H9 (cell line): ENCODE data around the gene ROBO1. TPM values are rescaled to one million over a fixed set of nuclear protein-coding genes. Genes with fewer than 3 reads are reported as not detected.

ENCODE experiments used
- DNase-seq: peaks from one replicate; pipeline ENCODE4 v3.0.0-alpha.2; 2017
- H2AFZ ChIP-seq: one replicate; pipeline ENCODE4 v1.6.1; 2013; ENCODE audit warnings: mild to moderate bottlenecking, low read length, control low read depth, moderate library complexity
- H2AK5ac ChIP-seq: 2 replicates; pipeline ENCODE4 v1.6.1; 2013; ENCODE audit warnings: low read length, control low read depth, mixed read lengths; ENCODE audit not compliant: insufficient read length
- H2BK120ac ChIP-seq: one replicate; pipeline ENCODE4 v1.6.1; 2013; ENCODE audit warnings: low read depth, mild to moderate bottlenecking, low read length, control low read depth, inconsistent platforms; ENCODE audit not compliant: poor library complexity, severe bottlenecking
- H2BK12ac ChIP-seq: 2 replicates; pipeline ENCODE4 v1.6.1; 2013; ENCODE audit warnings: low read length, control low read depth, mixed read lengths, low read depth; ENCODE audit not compliant: insufficient read length
- H2BK15ac ChIP-seq: 2 replicates; pipeline ENCODE4 v1.6.1; 2013; ENCODE audit warnings: low read depth, low read length, control low read depth
- H2BK20ac ChIP-seq: one replicate; pipeline ENCODE4 v1.6.1; 2013; ENCODE audit warnings: low read depth, mild to moderate bottlenecking, low read length, control low read depth, inconsistent platforms; ENCODE audit not compliant: poor library complexity, severe bottlenecking
- H2BK5ac ChIP-seq: 2 replicates; pipeline ENCODE4 v1.6.1; 2013; ENCODE audit warnings: low read length, control low read depth, mixed read lengths; ENCODE audit not compliant: insufficient read length
- H3K14ac ChIP-seq: 2 replicates; pipeline ENCODE4 v1.6.1; 2013; ENCODE audit warnings: low read length, control low read depth; ENCODE audit not compliant: insufficient read depth
- H3K18ac ChIP-seq: 2 replicates; pipeline ENCODE4 v1.6.1; 2013; ENCODE audit warnings: low read depth, mild to moderate bottlenecking, mixed read lengths, low read length, control low read depth; ENCODE audit not compliant: insufficient read length
- H3K23ac ChIP-seq: 2 replicates; pipeline ENCODE4 v1.6.1; 2013; ENCODE audit warnings: low read length, control low read depth, mixed read lengths, low read depth; ENCODE audit not compliant: insufficient read length
- H3K23me2 ChIP-seq: 2 replicates; pipeline ENCODE4 v1.6.1; 2013; ENCODE audit warnings: low read depth, mild to moderate bottlenecking, mixed read lengths, low read length, control low read depth; ENCODE audit not compliant: insufficient read length, poor library complexity, severe bottlenecking
- H3K27ac ChIP-seq: 2 replicates; pipeline ENCODE4 v1.5.1; 2013; ENCODE audit warnings: low read length, control low read depth, mixed read lengths, low read depth; ENCODE audit not compliant: insufficient read length
- H3K27me3 ChIP-seq: 2 replicates; pipeline ENCODE4 v1.6.1; 2013; ENCODE audit warnings: low read length, control low read depth, inconsistent platforms; ENCODE audit not compliant: insufficient read depth
- H3K4ac ChIP-seq: 2 replicates; pipeline ENCODE4 v1.6.1; 2013; ENCODE audit warnings: low read depth, mild to moderate bottlenecking, control low read depth, inconsistent platforms, low read length, moderate library complexity
- H3K4me1 ChIP-seq: 2 replicates; pipeline ENCODE4 v1.6.1; 2013; ENCODE audit warnings: low read length, control low read depth, inconsistent platforms; ENCODE audit not compliant: insufficient read depth
- H3K4me2 ChIP-seq: 2 replicates; pipeline ENCODE4 v1.6.1; 2013; ENCODE audit warnings: low read length, control low read depth, mixed read lengths; ENCODE audit not compliant: insufficient read length, insufficient read depth
- H3K56ac ChIP-seq: 2 replicates; pipeline ENCODE4 v1.6.1; 2013; ENCODE audit warnings: low read depth, mild to moderate bottlenecking, mixed read lengths, low read length, control low read depth; ENCODE audit not compliant: insufficient read length
- H3K79me1 ChIP-seq: 2 replicates; pipeline ENCODE4 v1.6.1; 2013; ENCODE audit warnings: low read depth, mild to moderate bottlenecking, moderate library complexity, low read length, control low read depth, inconsistent platforms; ENCODE audit not compliant: insufficient read depth, poor library complexity, severe bottlenecking
- H3K79me2 ChIP-seq: 2 replicates; pipeline ENCODE4 v1.6.1; 2013; ENCODE audit warnings: low read length, control low read depth, inconsistent platforms; ENCODE audit not compliant: insufficient read depth
- H3K9ac ChIP-seq: 2 replicates; pipeline ENCODE4 v1.6.1; 2013; ENCODE audit warnings: low read length, control low read depth, mixed read lengths; ENCODE audit not compliant: insufficient read length; ENCODE audit errors: extremely low read depth
- H3K9me3 ChIP-seq: one replicate; pipeline ENCODE4 v1.6.1; 2013; ENCODE audit warnings: low read depth, low read length, inconsistent platforms; ENCODE audit not compliant: control insufficient read depth
- H3T11ph ChIP-seq: one replicate; pipeline ENCODE4 v1.6.1; 2013; ENCODE audit warnings: mild to moderate bottlenecking, low read length, control low read depth, inconsistent platforms
- H4K20me1 ChIP-seq: one replicate; pipeline ENCODE4 v1.6.1; 2013; ENCODE audit not compliant: control insufficient read depth, insufficient read length, insufficient read depth
- H4K5ac ChIP-seq: 2 replicates; pipeline ENCODE4 v1.6.1; 2013; ENCODE audit warnings: low read depth, mild to moderate bottlenecking, mixed read lengths, low read length, control low read depth; ENCODE audit not compliant: insufficient read length
- H4K8ac ChIP-seq: replicated peaks from 2 replicates; pipeline ENCODE4 v1.6.1; 2013; ENCODE audit warnings: low read length, control low read depth, mixed read lengths, low read depth; ENCODE audit not compliant: insufficient read length
- H4K91ac ChIP-seq: 2 replicates; pipeline ENCODE4 v1.6.1; 2013; ENCODE audit warnings: low read depth, mild to moderate bottlenecking, moderate library complexity, mixed read lengths, low read length, control low read depth; ENCODE audit not compliant: insufficient read length
- H3K27ac Mint-ChIP-seq, 3 experiments: 2 replicates in 2 of 3; 3 replicates in 1 of 3; pipeline ENCODE4 v1.8.0; 2020 to 2021; ENCODE audit warnings: mixed read lengths in 3 of 3, mild to moderate bottlenecking in 1 of 3, moderate library complexity in 1 of 3
- H3K27me3 Mint-ChIP-seq: 2 replicates; pipeline ENCODE4 v1.8.0; 2021; ENCODE audit warnings: low read depth, mild to moderate bottlenecking, moderate library complexity, mixed read lengths
- H3K36me3 Mint-ChIP-seq, 3 experiments: 2 replicates in 2 of 3; 3 replicates in 1 of 3; pipeline ENCODE4 v1.8.0; 2020 to 2021; ENCODE audit warnings: low read depth in 3 of 3, mixed read lengths in 3 of 3; ENCODE audit not compliant: insufficient read depth in 1 of 3
- H3K4me1 Mint-ChIP-seq, 2 experiments: 2 replicates each; pipeline ENCODE4 v1.8.0; 2020; ENCODE audit warnings: mixed read lengths in 2 of 2
- H3K4me3 Mint-ChIP-seq, 2 experiments: 2 replicates in 1 of 2; 3 replicates in 1 of 2; pipeline ENCODE4 v1.8.0; 2020 to 2021; ENCODE audit warnings: mild to moderate bottlenecking in 2 of 2, mixed read lengths in 2 of 2, moderate library complexity in 1 of 2
- H3K9me3 Mint-ChIP-seq, 2 experiments: 2 replicates in 1 of 2; 3 replicates in 1 of 2; pipeline ENCODE4 v1.8.0; 2020; ENCODE audit warnings: mild to moderate bottlenecking in 2 of 2, mixed read lengths in 2 of 2, moderate library complexity in 1 of 2
- CTCF ChIP-seq: fragments of 200-600 bp; sonication (generic); conservative IDR thresholded peaks from 3 replicates; pipeline ENCODE4 v1.8.0; 2021; ENCODE audit warnings: antibody characterized with exemption, mild to moderate bottlenecking
- WGBS: extraction: QIAGEN DNeasy Blood & Tissue Kit; methylation state at CpG from one replicate; pipeline ENCODE4 v1.1.7; 2013; ENCODE audit warnings: missing lambda C conversion rate, low lambda C conversion rate, mixed read lengths; ENCODE audit not compliant: insufficient read length; ENCODE audit errors: extremely low coverage; 5-methylcytosine and 5-hydroxymethylcytosine counted together
- total RNA-seq: library from RNA; stranded (reverse); gene quantifications from 2 replicates; pipeline ENCODE4 v1.2.1, GENCODE V29; 2021

Gene ROBO1
- total RNA-seq, 1 experiment from 2014 or later = 62.7 TPM

GRCh38 chr3:79636372-79636771 is 131.4 kb downstream of the ROBO1 start:
- H3K9me3 Mint-ChIP-seq = no peaks in the 10 kb centered on the region
- no peak overlapping the region for H2BK120ac ChIP-seq
- peak overlapping the region in 1 of 3 experiments; percentile 77; a peak in 1 of 7 replicates for H3K27ac Mint-ChIP-seq
- no peaks in the 10 kb centered on the region for H3K79me2 ChIP-seq
- no peaks in the 10 kb centered on the region for H3K9me3 ChIP-seq
- WGBS = no CpG with 5 or more reads among the region's 4 CpGs
- H4K5ac ChIP-seq = no peak overlapping the region
- no peak for DNase-seq
- TF ChIP-seq CTCF = no peak
- H2AFZ ChIP-seq = no peak overlapping the region
- no peak overlapping the region for H3K4me3 Mint-ChIP-seq
- no peak overlapping the region for H3K4ac ChIP-seq
- no peaks in the 10 kb centered on the region for H3K36me3 Mint-ChIP-seq
- H4K91ac ChIP-seq = no peak overlapping the region
- H3K23ac ChIP-seq = no peak overlapping the region
- H2BK20ac ChIP-seq = no peak overlapping the region
- H2BK12ac ChIP-seq = no peak overlapping the region
- H3K27ac ChIP-seq = no peak overlapping the region
- H4K20me1 ChIP-seq = no peaks in the 10 kb centered on the region
- no peak overlapping the region for H2BK5ac ChIP-seq
- H3K4me1 Mint-ChIP-seq = peaks cover 0 to 2% of the 10 kb centered on the region in 2 experiments; a peak in 1 of 4 replicates
- H3K27me3 ChIP-seq = no peaks in the 10 kb centered on the region
- no peak overlapping the region for H3K14ac ChIP-seq
- no peaks in the 10 kb centered on the region for H3K4me1 ChIP-seq
- no peak overlapping the region for H3K4me2 ChIP-seq
- H2BK15ac ChIP-seq = no peak overlapping the region
- no peak overlapping the region for H3T11ph ChIP-seq
- H4K8ac ChIP-seq = no peak overlapping the region
- no peak overlapping the region for H3K18ac ChIP-seq
- H3K23me2 ChIP-seq = no peaks in the 10 kb centered on the region
- H3K9ac ChIP-seq = no peak overlapping the region
- H3K27me3 Mint-ChIP-seq = no peaks in the 10 kb centered on the region
- H3K56ac ChIP-seq = no peak overlapping the region
- no peak overlapping the region for H2AK5ac ChIP-seq
- H3K79me1 ChIP-seq = no peaks in the 10 kb centered on the region
